Islet of Langerhans (tissue), 1 donor: ENCODE data around the gene RTCA.
"Not testable (repeated sequence)": the region's sequence is repeated elsewhere in the genome, so short reads cannot be mapped to it uniquely, and the experiment has no call there.

Source experiments
- FAIRE-seq: peaks from one replicate; lab custom pipeline; 2011; peaks lifted over from hg19 to GRCh38; lab: Jason Lieb, UNC

The RTCA gene

GRCh38 chr1:100261686-100262085 lies 4.3 kb upstream of the RTCA start:
- no peak for FAIRE-seq

- not testable (repeated sequence) for FAIRE-seq
Observed at GRCh38 chr1:100264081-100264480, 1.9 kb upstream of the RTCA start.

- FAIRE-seq = no peak
Observed at GRCh38 chr1:100265562-100265930, 470 bp upstream of the RTCA start.

- no peak for FAIRE-seq
Observed at GRCh38 chr1:100266741-100267140, 725 bp downstream of the RTCA start.

GRCh38 chr1:100267284-100267683 lies 1.3 kb downstream of the RTCA start:
- FAIRE-seq = no peak

GRCh38 chr1:100268202-100268601 lies 2.2 kb downstream of the RTCA start:
- FAIRE-seq = no peak

- FAIRE-seq = no peak
Observed at GRCh38 chr1:100277866-100278265, 11.8 kb downstream of the RTCA start.

GRCh38 chr1:100279358-100279923 lies 13.4 kb downstream of the RTCA start:
- no peak for FAIRE-seq

GRCh38 chr1:100279954-100280682 lies 14.1 kb downstream of the RTCA start:
- no peak for FAIRE-seq

GRCh38 chr1:100284591-100284990 lies 18.6 kb downstream of the RTCA start:
- FAIRE-seq = no peak

GRCh38 chr1:100287162-100287561 lies 21.1 kb downstream of the RTCA start:
- FAIRE-seq = no peak

GRCh38 chr1:100290291-100290690 lies 24.3 kb downstream of the RTCA start:
- FAIRE-seq = no peak

- no peak for FAIRE-seq
Observed at GRCh38 chr1:100292711-100293110, 26.7 kb downstream of the RTCA start.

- FAIRE-seq = no peak
Observed at GRCh38 chr1:100296140-100296539, 30.1 kb downstream of the RTCA start.

- not testable (repeated sequence) for FAIRE-seq
Observed at GRCh38 chr1:100296997-100297396, 31.0 kb downstream of the RTCA start.

- no peak for FAIRE-seq
Observed at GRCh38 chr1:100298512-100298911, 32.5 kb downstream of the RTCA start.

- FAIRE-seq = no peak
Observed at GRCh38 chr1:100299521-100300222, 33.7 kb downstream of the RTCA start.

- FAIRE-seq = no peak
Observed at GRCh38 chr1:100300691-100301090, 34.7 kb downstream of the RTCA start.

GRCh38 chr1:100302739-100303138 lies 36.7 kb downstream of the RTCA start:
- no peak for FAIRE-seq

- no peak for FAIRE-seq
Observed at GRCh38 chr1:100304227-100304626, 38.2 kb downstream of the RTCA start.

GRCh38 chr1:100304921-100305320 lies 38.9 kb downstream of the RTCA start:
- FAIRE-seq = no peak

GRCh38 chr1:100305954-100306353 lies 39.9 kb downstream of the RTCA start:
- no peak for FAIRE-seq

- no peak for FAIRE-seq
Observed at GRCh38 chr1:100306735-100307313, 40.8 kb downstream of the RTCA start.
